Psoas muscle (tissue), 8 donors: ENCODE measurements around the gene LONP2. TPM values are rescaled to one million over a fixed set of nuclear protein-coding genes. Genes with fewer than 3 reads are reported as not detected.

ENCODE experiments used
- ATAC-seq, 4 donors: fragments of 200-7000 bp; cut with Tn5 transposase; one replicate each; pipeline ENCODE4 v1.9.1; 2020; ENCODE audit warnings: moderate library complexity in 3 of 4, mild to moderate bottlenecking in 2 of 4
- DNase-seq, 2 donors: peaks; one replicate each; pipeline ENCODE4 v3.0.0-alpha.2; 2020
- H3K27ac ChIP-seq: fragments of 200-600 bp; one replicate; pipeline ENCODE4 v1.8.0; 2022
- H3K27me3 ChIP-seq, 3 donors: fragments of 200-600 bp in 1 of 3; one replicate each; pipeline versions ENCODE4 v1.6.1 to v1.8.0; 2013 to 2022; ENCODE audit warnings: low read length in 2 of 3, mild to moderate bottlenecking in 2 of 3, moderate library complexity in 1 of 3; ENCODE audit not compliant: insufficient read depth in 3 of 3
- H3K36me3 ChIP-seq, 2 donors: fragments of 200-600 bp in 1 of 2; one replicate each; pipeline versions ENCODE4 v1.6.1 to v1.8.0; 2013 to 2022; ENCODE audit warnings: low read depth in 1 of 2, mild to moderate bottlenecking in 1 of 2, moderate library complexity in 1 of 2; ENCODE audit not compliant: insufficient read depth in 1 of 2
- H3K4me1 ChIP-seq: fragments of 200-600 bp; one replicate; pipeline ENCODE4 v1.8.0; 2022
- H3K4me3 ChIP-seq: fragments of 200-600 bp; one replicate; pipeline ENCODE4 v1.8.0; 2022; ENCODE audit warnings: mild to moderate bottlenecking
- H3K9me3 ChIP-seq: fragments of 200-600 bp; one replicate; pipeline ENCODE4 v1.8.0; 2022
- CTCF ChIP-seq: fragments of 200-600 bp; IDR thresholded peaks from one replicate; pipeline ENCODE4 v1.8.0; 2022; ENCODE audit warnings: antibody characterized with exemption
- WGBS, 3 donors: extraction: QIAGEN DNeasy Blood & Tissue Kit; methylation state at CpG; one replicate each; pipeline versions ENCODE4 v1.1.6 to v1.1.7; 2013; 5-methylcytosine and 5-hydroxymethylcytosine counted together
- intact Hi-C, 2 donors: fragments of 100-400 bp; cut with DNase I; formaldehyde crosslinking; loops; one replicate each; pipeline versions ENCODE4 v1.11.0 to v1.14.2; 2022
- polyA plus RNA-seq, 3 donors: library from polyadenylated mRNA; stranded (reverse); fragments of 200-250 nt; gene quantifications; one replicate each; pipeline ENCODE4 v1.2.3, GENCODE V29; 2013
- total RNA-seq, 4 donors: library from RNA; stranded (reverse); fragmentation: NEBNext Ultra II Directional in 2 of 4; extraction: Animal tissue kit (Norgen Biotek cat#: 25700) in 2 of 4; gene quantifications; one replicate each; pipeline versions ENCODE4 v1.2.1 to v1.2.4, GENCODE V29; 2021 to 2023
- donor health status: healthy with polysubstance abuse.
- donor health status: DM: no; HTN: no; CAD: no; lungs with moderate emphysema.
- donor health status: Bipolar disorder and iron deficiency.
- donor health status: healthy.
- donor health status: DM: yes; HTN: yes; CAD: no.
- donor health status: DM: no; HTN: no; CAD: no.
- donor health status: DM: no; HTN: no; CAD: no.
- donor health status: DM: yes; HTN: yes; CAD: no.

LONP2 gene
- total and polyA plus RNA-seq, 7 donors = 15.2 to 68.0 (median 46.5) TPM

- intact Hi-C loops = loop anchor here in 1 of 2 donors (10.0 kb wide), 1 partner anchor 293 kb away; no protein-coding TSS in a partner anchor
- ATAC-seq = no peak
These were observed 12.2 kb upstream of the LONP2 start for GRCh38 chr16:48231727-48232492.

GRCh38 chr16:48232493-48233040 lies 11.5 kb upstream of the LONP2 start:
- DNase-seq (no peak), ATAC-seq (no peak)
- no peaks in the 10 kb centered on the region for H3K4me1 ChIP-seq
- intact Hi-C loops = loop anchor here in 1 of 2 donors (10.0 kb wide), 1 partner anchor 292 kb away; no protein-coding TSS in a partner anchor
- no peak for TF ChIP-seq CTCF
- H3K27me3 ChIP-seq = no peaks in the 10 kb centered on the region
- no peaks in the 10 kb centered on the region for H3K36me3 ChIP-seq
- no peak overlapping the region for H3K4me3 ChIP-seq
- H3K27ac ChIP-seq = no peak overlapping the region
- WGBS, 3 donors = 96 to 98% (median 98%) methylated on average over 2 of the region's 2 CpGs
- H3K9me3 ChIP-seq = no peaks in the 10 kb centered on the region

More at GRCh38 chr16:48231727-48232492, 12.2 kb upstream of the LONP2 start:
- no peaks in the 10 kb centered on the region for H3K27me3 ChIP-seq
- WGBS, 3 donors = 61 to 66% (median 63%) methylated on average over 11 of the region's 11 CpGs
- TF ChIP-seq CTCF = peak; percentile 21
- H3K9me3 ChIP-seq = no peaks in the 10 kb centered on the region
- H3K36me3 ChIP-seq = no peaks in the 10 kb centered on the region
- H3K4me3 ChIP-seq = no peak overlapping the region
- no peak overlapping the region for H3K27ac ChIP-seq
- H3K4me1 ChIP-seq = no peaks in the 10 kb centered on the region
- no peak for DNase-seq

- intact Hi-C loops = loop anchor here in 1 of 2 donors (10.0 kb wide), 1 partner anchor 290 kb away; no protein-coding TSS in a partner anchor
- no peak for TF ChIP-seq CTCF
These were observed 9.5 kb upstream of the LONP2 start for GRCh38 chr16:48234630-48235029.

GRCh38 chr16:48235058-48235555 lies 9.0 kb upstream of the LONP2 start:
- no peak for DNase-seq

More at GRCh38 chr16:48234630-48235029, 9.5 kb upstream of the LONP2 start:
- peak in 3 of 4 donors; percentile 59 to 87 (median 72) for ATAC-seq
- no peaks in the 10 kb centered on the region for H3K36me3 ChIP-seq
- no peak overlapping the region for H3K27ac ChIP-seq
- H3K9me3 ChIP-seq = no peaks in the 10 kb centered on the region
- no peaks in the 10 kb centered on the region for H3K27me3 ChIP-seq
- H3K4me3 ChIP-seq = no peak overlapping the region
- H3K4me1 ChIP-seq = no peaks in the 10 kb centered on the region
- no peak for DNase-seq

More at GRCh38 chr16:48235058-48235555, 9.0 kb upstream of the LONP2 start:
- H3K9me3 ChIP-seq = no peaks in the 10 kb centered on the region
- no peaks in the 10 kb centered on the region for H3K4me1 ChIP-seq
- intact Hi-C loops = loop anchor here in 1 of 2 donors (10.0 kb wide), 1 partner anchor 290 kb away; no protein-coding TSS in a partner anchor
- ATAC-seq = no peak
- 72 to 79% (median 76%) methylated on average over 6 of the region's 6 CpGs for WGBS, 3 donors
- TF ChIP-seq CTCF = no peak
- no peaks in the 10 kb centered on the region for H3K36me3 ChIP-seq
- no peaks in the 10 kb centered on the region for H3K27me3 ChIP-seq
- H3K4me3 ChIP-seq = no peak overlapping the region
- H3K27ac ChIP-seq = no peak overlapping the region
